ENCODE measurements around the gene GABBR2.

The GABBR2 gene

DNA sequence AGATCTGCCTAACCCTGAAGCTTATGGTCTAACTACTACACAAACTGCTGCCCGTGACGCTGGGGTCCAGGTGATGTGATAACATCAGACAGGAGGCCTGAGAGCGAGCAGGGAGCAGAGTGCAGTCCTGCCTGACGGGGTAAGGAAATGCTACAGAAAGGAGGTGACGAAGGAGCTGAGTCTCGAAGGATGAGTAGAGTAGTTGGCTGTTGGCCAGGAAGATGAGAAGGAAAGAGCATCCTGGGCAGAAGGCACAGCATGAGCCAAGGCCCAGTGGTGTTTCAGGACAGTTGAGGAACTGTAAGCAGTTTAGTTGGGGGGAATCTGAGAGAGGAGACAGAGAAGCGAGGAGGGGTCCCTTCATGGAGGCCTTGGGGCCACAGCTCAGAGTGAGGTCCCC, 317.3 kb downstream of the GABBR2 start:
- no peaks in the 10 kb centered on the region for H3K9me3 ChIP-seq (ENCODE audit: control insufficient read depth, insufficient read depth, low read length)
- WGBS (ENCODE audit: insufficient coverage, insufficient read length) = no CpG with 5 or more reads among the region's 7 CpGs
- no peaks in the 10 kb centered on the region; the same call in 1 of the 2 replicates for H3K4me1 ChIP-seq (ENCODE audit: control insufficient read depth, insufficient read depth, low read length)
- H3K36me3 ChIP-seq (ENCODE audit: control insufficient read depth, insufficient read depth, low read length) = no peaks in the 10 kb centered on the region
- no peaks in the 10 kb centered on the region for H3K27me3 ChIP-seq (ENCODE audit: control insufficient read depth, insufficient read depth, low read length)
- no peak for DNase-seq (ENCODE audit: low read depth, low spot score)
- no peak overlapping the region for H3K27ac ChIP-seq (ENCODE audit: low read length)
- no peak overlapping the region for H3K4me3 ChIP-seq (ENCODE audit: low read length)

DNA sequence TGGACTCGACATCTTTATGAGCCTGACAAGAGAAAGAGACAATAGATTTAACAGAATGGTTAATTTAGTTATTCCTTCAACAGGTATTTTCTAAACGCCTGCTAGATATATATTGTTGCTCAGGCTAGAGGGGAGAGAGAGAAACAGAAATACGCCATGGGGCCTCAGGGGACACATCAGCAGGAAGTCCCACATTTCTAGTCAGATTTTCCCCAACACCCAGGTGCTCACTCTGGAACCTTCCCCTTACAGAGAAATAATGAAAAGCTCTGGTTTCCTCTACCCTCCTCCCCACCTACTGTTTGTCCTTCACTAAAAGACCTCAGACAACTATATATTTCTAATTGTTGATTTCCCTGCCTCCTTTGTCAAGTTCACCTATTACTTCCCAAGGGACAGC, 323.0 kb downstream of the GABBR2 start:
- Histone ChIP-seq H3K27me3 (ENCODE audit: control insufficient read depth, insufficient read depth, low read length) (no peaks in the 10 kb centered on the region), H3K4me3 (ENCODE audit: low read length) (no peak overlapping the region), H3K9me3 (ENCODE audit: control insufficient read depth, insufficient read depth, low read length) (no peaks in the 10 kb centered on the region), H3K4me1 (ENCODE audit: control insufficient read depth, insufficient read depth, low read length) (no peaks in the 10 kb centered on the region; the same call in 1 of the 2 replicates), H3K36me3 (ENCODE audit: control insufficient read depth, insufficient read depth, low read length) (no peaks in the 10 kb centered on the region), H3K27ac (ENCODE audit: low read length) (no peak overlapping the region)
- DNase-seq (ENCODE audit: low read depth, low spot score) = no peak
- no CpG with 5 or more reads among the region's 3 CpGs for WGBS (ENCODE audit: insufficient coverage, insufficient read length)

GRCh38 chr9:98383758-98384157, 325.0 kb downstream of the GABBR2 start:
- H3K4me1 ChIP-seq (ENCODE audit: control insufficient read depth, insufficient read depth, low read length) = peaks cover 2% of the 10 kb centered on the region; the same call in 1 of the 2 replicates
- no CpG with 5 or more reads among the region's 4 CpGs for WGBS (ENCODE audit: insufficient coverage, insufficient read length)

DNA sequence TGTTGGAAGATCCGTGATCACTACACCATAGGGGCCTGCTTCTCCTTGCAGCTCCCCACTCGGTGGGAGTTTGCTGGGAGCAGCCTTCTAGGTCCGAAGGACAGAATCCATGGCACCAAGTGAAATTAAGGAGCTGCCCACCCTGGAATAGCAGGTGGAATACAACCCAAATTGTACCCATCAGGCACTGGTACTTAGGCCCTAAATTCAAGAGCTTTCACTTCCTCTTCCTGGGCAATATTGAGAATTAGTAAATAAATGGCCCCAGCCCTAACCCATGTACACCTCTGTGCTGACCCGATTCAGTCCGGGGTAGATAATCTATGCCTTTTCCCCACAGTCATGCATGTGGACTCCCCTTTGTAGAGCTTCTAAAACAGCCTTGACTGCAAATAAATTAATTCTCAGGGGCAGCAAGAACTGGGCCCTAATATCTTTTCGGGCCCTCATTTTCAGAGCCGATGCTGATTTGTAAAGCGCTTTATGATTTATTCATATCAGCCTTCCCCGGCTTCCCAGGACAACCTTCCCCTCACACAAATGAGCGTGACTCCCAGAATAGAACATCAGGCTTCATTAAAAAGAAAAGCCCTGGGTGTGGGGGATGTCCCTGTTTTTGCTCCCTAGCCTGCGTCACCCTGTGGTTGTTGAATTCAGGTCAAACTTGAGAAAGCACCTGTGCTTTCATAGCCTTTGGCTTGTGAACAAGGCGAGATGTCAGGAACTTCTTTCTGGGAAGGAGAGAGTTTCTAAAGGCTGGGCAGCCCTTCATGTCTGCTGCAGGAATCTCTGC, 327.2 kb downstream of the GABBR2 start:
- peaks cover 2% of the 10 kb centered on the region; the same call in 1 of the 2 replicates for H3K4me1 ChIP-seq (ENCODE audit: control insufficient read depth, insufficient read depth, low read length)
- DNase-seq (ENCODE audit: low read depth, low spot score) = no peak

More at GRCh38 chr9:98383758-98384157, 325.0 kb downstream of the GABBR2 start:
- Histone ChIP-seq H3K9me3 (ENCODE audit: control insufficient read depth, insufficient read depth, low read length) (no peaks in the 10 kb centered on the region), H3K4me3 (ENCODE audit: low read length) (no peak overlapping the region), H3K27me3 (ENCODE audit: control insufficient read depth, insufficient read depth, low read length) (no peaks in the 10 kb centered on the region), H3K36me3 (ENCODE audit: control insufficient read depth, insufficient read depth, low read length) (no peaks in the 10 kb centered on the region), H3K27ac (ENCODE audit: low read length) (no peak overlapping the region)
- no peak for DNase-seq (ENCODE audit: low read depth, low spot score)

DNA sequence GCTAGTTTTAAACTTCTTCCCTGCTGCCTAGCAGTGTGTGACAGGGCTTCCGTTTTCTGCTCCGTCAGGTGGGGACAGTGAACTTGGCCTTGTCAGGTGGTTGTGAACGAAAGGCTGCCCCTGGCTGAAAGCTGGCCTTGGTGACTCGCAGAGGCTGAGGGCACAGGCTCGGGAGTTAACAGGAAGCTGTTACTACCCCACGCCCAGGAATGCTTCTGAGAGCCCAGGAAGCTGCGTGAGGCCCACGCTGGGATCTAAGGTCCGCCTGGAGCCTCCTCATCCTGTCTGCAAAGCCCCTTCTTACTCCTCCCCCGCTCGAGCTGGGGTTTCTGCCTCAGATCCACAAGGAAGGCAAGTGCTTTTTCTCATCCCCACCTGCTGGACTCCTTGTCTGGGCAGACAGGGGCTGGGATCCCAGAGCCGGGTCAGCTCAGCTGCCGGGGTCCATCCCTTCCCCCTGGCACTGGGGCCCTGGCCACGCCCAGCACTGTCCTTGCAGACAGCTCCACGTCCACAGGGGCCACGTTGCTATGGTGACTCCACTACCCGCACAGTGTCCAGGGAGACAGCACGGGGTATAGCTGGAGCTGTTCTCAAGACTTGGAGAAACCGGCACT, 328.6 kb downstream of the GABBR2 start:
- no peaks in the 10 kb centered on the region for H3K36me3 ChIP-seq (ENCODE audit: control insufficient read depth, insufficient read depth, low read length)
- DNase-seq (ENCODE audit: low read depth, low spot score) = peak; percentile 25
- WGBS (ENCODE audit: insufficient coverage, insufficient read length) = no CpG with 5 or more reads among the region's 19 CpGs
- no peaks in the 10 kb centered on the region for H3K9me3 ChIP-seq (ENCODE audit: control insufficient read depth, insufficient read depth, low read length)
- peaks cover 2% of the 10 kb centered on the region; the same call in 1 of the 2 replicates for H3K4me1 ChIP-seq (ENCODE audit: control insufficient read depth, insufficient read depth, low read length)
- no peak overlapping the region for H3K27ac ChIP-seq (ENCODE audit: low read length)
- H3K27me3 ChIP-seq (ENCODE audit: control insufficient read depth, insufficient read depth, low read length) = no peaks in the 10 kb centered on the region
- no peak overlapping the region for H3K4me3 ChIP-seq (ENCODE audit: low read length)

More for the DNA sequence above, 327.2 kb downstream of the GABBR2 start:
- no peaks in the 10 kb centered on the region for H3K36me3 ChIP-seq (ENCODE audit: control insufficient read depth, insufficient read depth, low read length)
- H3K27me3 ChIP-seq (ENCODE audit: control insufficient read depth, insufficient read depth, low read length) = no peaks in the 10 kb centered on the region
- no peak overlapping the region for H3K4me3 ChIP-seq (ENCODE audit: low read length)
- H3K27ac ChIP-seq (ENCODE audit: low read length) = no peak overlapping the region
- no peaks in the 10 kb centered on the region for H3K9me3 ChIP-seq (ENCODE audit: control insufficient read depth, insufficient read depth, low read length)
- WGBS (ENCODE audit: insufficient coverage, insufficient read length) = no CpG with 5 or more reads among the region's 12 CpGs

DNA sequence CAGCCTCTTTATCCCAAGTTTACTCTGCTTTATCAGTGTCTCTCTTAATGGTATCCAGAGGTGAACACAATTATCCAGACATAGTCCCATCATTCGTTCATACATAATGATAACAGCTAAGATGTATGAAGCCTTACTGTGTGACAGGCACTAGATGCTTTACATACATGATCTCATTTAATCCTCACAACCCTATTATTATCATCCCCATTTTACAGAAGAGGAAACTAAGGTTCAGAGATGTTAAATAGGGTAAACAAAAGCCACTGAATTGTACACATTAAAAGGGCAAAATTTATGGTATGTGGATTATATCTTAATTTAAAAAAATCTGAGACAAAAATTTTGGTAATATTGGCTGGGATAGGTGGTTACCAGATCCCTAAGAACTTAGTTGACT, 329.2 kb downstream of the GABBR2 start:
- no peak overlapping the region for H3K4me3 ChIP-seq (ENCODE audit: low read length)
- DNase-seq (ENCODE audit: low read depth, low spot score) = no peak
- H3K4me1 ChIP-seq (ENCODE audit: control insufficient read depth, insufficient read depth, low read length) = peaks cover 2% of the 10 kb centered on the region; the same call in 1 of the 2 replicates
- H3K27ac ChIP-seq (ENCODE audit: low read length) = no peak overlapping the region
- H3K36me3 ChIP-seq (ENCODE audit: control insufficient read depth, insufficient read depth, low read length) = no peaks in the 10 kb centered on the region
- no CpG with 5 or more reads among the region's 1 CpG for WGBS (ENCODE audit: insufficient coverage, insufficient read length)
- no peaks in the 10 kb centered on the region for H3K27me3 ChIP-seq (ENCODE audit: control insufficient read depth, insufficient read depth, low read length)
- no peaks in the 10 kb centered on the region for H3K9me3 ChIP-seq (ENCODE audit: control insufficient read depth, insufficient read depth, low read length)

GRCh38 chr9:98378794-98379193, 329.9 kb downstream of the GABBR2 start:
- DNase-seq (ENCODE audit: low read depth, low spot score) = no peak
- no peaks in the 10 kb centered on the region for H3K9me3 ChIP-seq (ENCODE audit: control insufficient read depth, insufficient read depth, low read length)
- H3K27me3 ChIP-seq (ENCODE audit: control insufficient read depth, insufficient read depth, low read length) = no peaks in the 10 kb centered on the region
- no CpG with 5 or more reads among the region's 5 CpGs for WGBS (ENCODE audit: insufficient coverage, insufficient read length)
- no peak overlapping the region for H3K4me3 ChIP-seq (ENCODE audit: low read length)
- H3K27ac ChIP-seq (ENCODE audit: low read length) = no peak overlapping the region
- no peaks in the 10 kb centered on the region for H3K36me3 ChIP-seq (ENCODE audit: control insufficient read depth, insufficient read depth, low read length)
- peaks cover 2% of the 10 kb centered on the region; the same call in 1 of the 2 replicates for H3K4me1 ChIP-seq (ENCODE audit: control insufficient read depth, insufficient read depth, low read length)

DNA sequence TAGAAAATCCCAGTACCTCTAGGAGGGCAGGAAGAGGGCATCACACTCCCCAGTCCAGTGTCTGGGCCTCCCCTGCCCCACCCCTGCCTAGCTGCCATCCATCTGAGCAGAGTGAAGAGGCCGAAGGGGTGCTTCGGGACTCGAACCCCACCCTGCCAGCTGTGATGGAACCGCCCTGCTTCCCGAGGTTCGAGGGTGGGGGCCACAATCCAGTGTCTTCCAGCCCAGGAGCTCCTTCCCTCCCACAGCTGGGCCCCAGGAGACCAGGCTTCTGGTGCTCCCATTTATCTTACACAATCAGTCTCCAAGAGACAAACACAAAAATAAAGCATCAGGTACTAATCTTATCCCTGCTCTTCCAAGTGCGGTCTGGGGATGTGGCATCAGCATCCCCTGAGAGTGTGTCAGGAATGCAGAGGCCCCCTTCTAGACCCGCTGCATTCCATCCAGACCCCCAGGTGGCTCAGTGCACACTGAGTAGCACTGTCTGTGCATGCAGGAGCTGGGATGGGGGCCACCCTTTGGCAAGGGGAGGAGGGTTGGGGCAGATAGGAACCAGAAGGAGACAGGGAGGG, 330.4 kb downstream of the GABBR2 start:
- no CpG with 5 or more reads among the region's 8 CpGs for WGBS (ENCODE audit: insufficient coverage, insufficient read length)
- H3K27me3 ChIP-seq (ENCODE audit: control insufficient read depth, insufficient read depth, low read length) = no peaks in the 10 kb centered on the region
- H3K36me3 ChIP-seq (ENCODE audit: control insufficient read depth, insufficient read depth, low read length) = no peaks in the 10 kb centered on the region
- H3K9me3 ChIP-seq (ENCODE audit: control insufficient read depth, insufficient read depth, low read length) = no peaks in the 10 kb centered on the region
- H3K4me1 ChIP-seq (ENCODE audit: control insufficient read depth, insufficient read depth, low read length) = peaks cover 2% of the 10 kb centered on the region; the same call in 1 of the 2 replicates
- DNase-seq (ENCODE audit: low read depth, low spot score) = no peak
- H3K27ac ChIP-seq (ENCODE audit: low read length) = no peak overlapping the region
- H3K4me3 ChIP-seq (ENCODE audit: low read length) = no peak overlapping the region; the same call in 1 of the 2 replicates

DNA sequence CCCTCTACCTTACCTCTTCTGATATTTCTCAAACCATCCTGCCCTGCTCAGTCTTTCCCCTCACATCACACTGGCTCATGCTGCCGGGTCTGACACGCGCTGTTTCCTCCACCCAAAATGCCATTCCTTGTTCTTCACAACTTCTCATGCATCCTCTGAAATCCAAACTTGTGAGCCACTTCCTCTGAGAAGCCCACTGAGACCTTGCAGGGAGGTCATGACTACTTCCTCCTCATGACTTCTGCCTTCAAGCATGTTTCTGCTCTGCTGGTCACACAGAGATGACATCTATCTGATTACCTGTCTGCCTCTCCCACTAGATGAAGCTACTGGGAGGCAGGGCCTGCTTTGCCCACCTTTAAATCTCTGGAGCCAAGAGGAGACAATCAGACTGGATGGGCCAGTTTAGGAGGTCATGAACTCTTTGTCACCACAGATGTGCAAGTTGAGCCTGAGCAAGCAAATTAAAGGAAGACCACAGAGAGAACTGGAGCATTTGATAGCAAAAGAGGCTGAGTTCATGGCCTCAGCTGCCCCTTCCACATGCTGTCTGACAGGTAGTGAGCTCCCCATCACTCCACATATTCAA, 333.5 kb downstream of the GABBR2 start:
- no peak overlapping the region for H3K27ac ChIP-seq (ENCODE audit: low read length)
- no CpG with 5 or more reads among the region's 3 CpGs for whole genome bisulfite sequencing (ENCODE audit: insufficient coverage, insufficient read length)
- no peaks in the 10 kb centered on the region for H3K27me3 ChIP-seq (ENCODE audit: control insufficient read depth, insufficient read depth, low read length)
- H3K36me3 ChIP-seq (ENCODE audit: control insufficient read depth, insufficient read depth, low read length) = no peaks in the 10 kb centered on the region
- H3K4me1 ChIP-seq (ENCODE audit: control insufficient read depth, insufficient read depth, low read length) = no peaks in the 10 kb centered on the region
- H3K4me3 ChIP-seq (ENCODE audit: low read length) = no peak overlapping the region
- H3K9me3 ChIP-seq (ENCODE audit: control insufficient read depth, insufficient read depth, low read length) = no peaks in the 10 kb centered on the region
- DNase-seq (ENCODE audit: low read depth, low spot score) = no peak

- H3K36me3 ChIP-seq (ENCODE audit: control insufficient read depth, insufficient read depth, low read length) = no peaks in the 10 kb centered on the region
- no peak overlapping the region for H3K4me3 ChIP-seq (ENCODE audit: low read length)
- WGBS (ENCODE audit: insufficient coverage, insufficient read length) = no CpG with 5 or more reads among the region's 10 CpGs
- no peak overlapping the region for H3K27ac ChIP-seq (ENCODE audit: low read length)
- H3K9me3 ChIP-seq (ENCODE audit: control insufficient read depth, insufficient read depth, low read length) = no peaks in the 10 kb centered on the region
- no peak for DNase-seq (ENCODE audit: low read depth, low spot score)
- H3K27me3 ChIP-seq (ENCODE audit: control insufficient read depth, insufficient read depth, low read length) = no peaks in the 10 kb centered on the region
- no peaks in the 10 kb centered on the region for H3K4me1 ChIP-seq (ENCODE audit: control insufficient read depth, insufficient read depth, low read length)
These were observed 334.2 kb downstream of the GABBR2 start for GRCh38 chr9:98374385-98375051.
